GM18517 (cell line): Measurements from ENCODE around the gene PSMD8.
"Not testable (repeated sequence)": the region's sequence is repeated elsewhere in the genome, so short reads cannot be mapped to it uniquely, and the experiment has no call there.

Source experiments
- ATAC-seq: cut with Tn5 transposase; IDR thresholded peaks from one replicate; pipeline ENCODE4 v1.9.1; 2021; ENCODE audit warnings: mild to moderate bottlenecking, moderate library complexity; ENCODE audit not compliant: unreplicated experiment

Gene PSMD8

GRCh38 chr19:38374332-38375097, at the start of gene PSMD8:
TSS of gene PSMD8 (plus strand) at chr19:38374571. CDS start at chr19:38374602, 31 bp downstream.
- ATAC-seq = peak; percentile 93

GRCh38 chr19:38326591-38326990, 47.8 kb upstream of the PSMD8 start:
- no peak for ATAC-seq

GRCh38 chr19:38329651-38330050, 44.7 kb upstream of the PSMD8 start:
- no peak for ATAC-seq

GRCh38 chr19:38331728-38332127, 42.6 kb upstream of the PSMD8 start:
- no peak for ATAC-seq

- ATAC-seq = no peak
Observed at GRCh38 chr19:38333245-38333644, 41.1 kb upstream of the PSMD8 start.

GRCh38 chr19:38335949-38336637, 38.3 kb upstream of the PSMD8 start:
- peak; percentile 62 for ATAC-seq

- ATAC-seq = peak; percentile 43
Observed at GRCh38 chr19:38336638-38337359, 37.6 kb upstream of the PSMD8 start.

- ATAC-seq = no peak
Observed at GRCh38 chr19:38337360-38337653, 37.1 kb upstream of the PSMD8 start.

- ATAC-seq = not testable (repeated sequence)
Observed at GRCh38 chr19:38339011-38339410, 35.4 kb upstream of the PSMD8 start.

GRCh38 chr19:38340927-38341326, 33.4 kb upstream of the PSMD8 start:
- ATAC-seq = no peak

- ATAC-seq = no peak
Observed at GRCh38 chr19:38346837-38347236, 27.5 kb upstream of the PSMD8 start.

- no peak for ATAC-seq
Observed at GRCh38 chr19:38350883-38351282, 23.5 kb upstream of the PSMD8 start.

- ATAC-seq = no peak
Observed at GRCh38 chr19:38351865-38352395, 22.4 kb upstream of the PSMD8 start.

GRCh38 chr19:38352611-38353010, 21.8 kb upstream of the PSMD8 start:
- no peak for ATAC-seq

- no peak for ATAC-seq
Observed at GRCh38 chr19:38355728-38356725, 18.3 kb upstream of the PSMD8 start.

GRCh38 chr19:38358071-38358470, 16.3 kb upstream of the PSMD8 start:
- ATAC-seq = no peak

GRCh38 chr19:38359242-38360021, 14.9 kb upstream of the PSMD8 start:
- ATAC-seq = no peak

GRCh38 chr19:38360351-38360750, 14.0 kb upstream of the PSMD8 start:
- ATAC-seq = no peak

GRCh38 chr19:38360839-38361631, 13.3 kb upstream of the PSMD8 start:
- ATAC-seq = no peak
